Liver (tissue), 9 donors: ENCODE results near the gene CAPN2. TPM values are rescaled to one million over a fixed set of nuclear protein-coding genes. Genes with fewer than 3 reads are reported as not detected.

Experiments
- DNase-seq: peaks from one replicate; pipeline ENCODE4 v3.0.0-alpha.2; 2017; ENCODE audit warnings: low spot score
- H3K27ac ChIP-seq, 2 donors: one replicate each; pipeline ENCODE4 v1.7.0; 2013; ENCODE audit warnings: inconsistent platforms in 2 of 2, low read length in 2 of 2, control low read depth in 1 of 2, low read depth in 1 of 2, mild to moderate bottlenecking in 1 of 2
- H3K27me3 ChIP-seq, 4 donors: one replicate each; pipeline versions ENCODE4 v1.6.1 to v1.7.0; 2013; ENCODE audit warnings: low read length in 3 of 4, inconsistent platforms in 1 of 4, mild to moderate bottlenecking in 1 of 4, moderate library complexity in 1 of 4; ENCODE audit not compliant: control insufficient read depth in 4 of 4, insufficient read depth in 4 of 4
- H3K36me3 ChIP-seq, 4 donors: one replicate each; pipeline versions ENCODE4 v1.6.1 to v1.7.0; 2013; ENCODE audit warnings: low read length in 3 of 4, mild to moderate bottlenecking in 3 of 4, low read depth in 1 of 4, moderate library complexity in 1 of 4; ENCODE audit not compliant: control insufficient read depth in 4 of 4, insufficient read depth in 3 of 4
- H3K4me1 ChIP-seq, 4 donors: one replicate each; pipeline versions ENCODE4 v1.6.1 to v1.7.0; 2013; ENCODE audit warnings: low read length in 3 of 4, mild to moderate bottlenecking in 3 of 4, moderate library complexity in 1 of 4; ENCODE audit not compliant: control insufficient read depth in 4 of 4, insufficient read depth in 4 of 4
- H3K4me3 ChIP-seq, 3 donors: one replicate each; pipeline versions ENCODE4 v1.6.1 to v1.7.0; 2013; ENCODE audit warnings: low read length in 3 of 3, control low read depth in 1 of 3, low read depth in 1 of 3, mild to moderate bottlenecking in 1 of 3
- H3K9ac ChIP-seq, 2 donors: one replicate each; pipeline ENCODE4 v1.7.0; 2013; ENCODE audit warnings: low read length in 2 of 2, mild to moderate bottlenecking in 2 of 2, moderate library complexity in 2 of 2, control low read depth in 1 of 2, low read depth in 1 of 2
- H3K9me3 ChIP-seq, 4 donors: one replicate each; pipeline versions ENCODE4 v1.6.1 to v1.7.0; 2013; ENCODE audit warnings: low read length in 3 of 4; ENCODE audit not compliant: control insufficient read depth in 4 of 4
- ATF3 ChIP-seq: IDR thresholded peaks from 2 replicates; pipeline ENCODE4 v1.6.1; 2016; ENCODE audit warnings: antibody characterized with exemption
- CTCF ChIP-seq: fragments of 150-350 bp; IDR thresholded peaks from 2 replicates; pipeline ENCODE4 v1.5.1; 2017; ENCODE audit warnings: improper control_type of control experiment, low read depth, low read length; ENCODE audit not compliant: missing input control
- FOXA1 ChIP-seq: IDR thresholded peaks from 2 replicates; pipeline ENCODE4 v1.6.1; 2016; ENCODE audit warnings: antibody characterized with exemption
- FOXA2 ChIP-seq: IDR thresholded peaks from 2 replicates; pipeline ENCODE4 v1.6.1; 2016; ENCODE audit warnings: antibody characterized with exemption
- GABPA ChIP-seq, 2 donors: IDR thresholded peaks in 1 of 2; conservative IDR thresholded peaks in 1 of 2; 2 replicates each; pipeline ENCODE4 v1.6.1; 2016; ENCODE audit warnings: antibody characterized with exemption in 2 of 2, mild to moderate bottlenecking in 1 of 2, moderate library complexity in 1 of 2
- HNF4A ChIP-seq, 2 donors: conservative IDR thresholded peaks; 2 replicates each; pipeline ENCODE4 v1.6.1; 2016; ENCODE audit warnings: antibody characterized with exemption in 2 of 2, mild to moderate bottlenecking in 2 of 2
- HNF4G ChIP-seq: IDR thresholded peaks from 2 replicates; pipeline ENCODE4 v1.6.1; 2016; ENCODE audit warnings: antibody characterized with exemption
- JUND ChIP-seq, 2 donors: IDR thresholded peaks; 2 replicates each; pipeline ENCODE4 v1.6.1; 2016; ENCODE audit warnings: antibody characterized with exemption in 2 of 2
- MAX ChIP-seq: IDR thresholded peaks from 2 replicates; pipeline ENCODE4 v1.6.1; 2016; ENCODE audit warnings: antibody characterized with exemption
- RAD21 ChIP-seq, 2 donors: IDR thresholded peaks; 2 replicates each; pipeline ENCODE4 v1.6.1; 2016; ENCODE audit warnings: antibody characterized with exemption in 2 of 2, mild to moderate bottlenecking in 2 of 2
- RXRA ChIP-seq, 2 donors: IDR thresholded peaks; 2 replicates each; pipeline ENCODE4 v1.6.1; 2017 to 2018; ENCODE audit warnings: antibody characterized with exemption in 2 of 2, mild to moderate bottlenecking in 1 of 2
- SP1 ChIP-seq: IDR thresholded peaks from 2 replicates; pipeline ENCODE4 v1.6.1; 2018; ENCODE audit warnings: antibody characterized with exemption, mild to moderate bottlenecking
- TAF1 ChIP-seq: conservative IDR thresholded peaks from 2 replicates; pipeline ENCODE4 v1.6.1; 2016; ENCODE audit warnings: antibody characterized with exemption, mild to moderate bottlenecking
- YY1 ChIP-seq: IDR thresholded peaks from 2 replicates; pipeline ENCODE4 v1.6.1; 2016; ENCODE audit warnings: antibody characterized with exemption, mild to moderate bottlenecking
- ZBTB33 ChIP-seq: IDR thresholded peaks from 2 replicates; pipeline ENCODE4 v1.6.1; 2016; ENCODE audit warnings: antibody characterized with exemption
- WGBS: extraction: QIAGEN DNeasy Blood & Tissue Kit; methylation state at CpG from one replicate; pipeline ENCODE4 v1.1.7; 2013; 5-methylcytosine and 5-hydroxymethylcytosine counted together
- polyA plus RNA-seq, 2 donors: library from polyadenylated mRNA; stranded (reverse) in 1 of 2; unstranded in 1 of 2; fragments of 200-250 nt in 1 of 2; fragments of >200 nt in 1 of 2; fragmentation: Nextera tagmentation in 1 of 2; extraction: Ambion mirVana in 1 of 2; gene quantifications; one replicate each; pipeline versions ENCODE4 v1.2.1 to v1.2.3, GENCODE V29; 2013 to 2015
- total RNA-seq, 2 donors: library from RNA; depleted of rRNA; stranded (reverse); fragments of >200 nt; gene quantifications; one replicate each; pipeline ENCODE4 v1.2.3, GENCODE V29; 2014
- donor health status: healthy.
- donor health status: healthy.
- donor health status: healthy.
- donor health status: healthy.
- donor health status: healthy.

CAPN2 gene
- total and polyA plus RNA-seq, 4 donors: 11.2 to 20.7 (median 15.5) TPM

- Histone ChIP-seq H3K36me3 (no peaks in the 10 kb centered on the region), H3K9ac (no peak overlapping the region), H3K9me3 (no peaks in the 10 kb centered on the region), H3K27me3 (no peaks in the 10 kb centered on the region), H3K4me1 (peaks cover 0 to 2% (median 0%) of the 10 kb centered on the region in 4 donors), H3K4me3 (no peak overlapping the region), H3K27ac (no peak overlapping the region)
- DNase-seq: no peak
- 58% methylated on average over 5 of the region's 5 CpGs for WGBS
- TF ChIP-seq GABPA (IDR thresholded peaks at IDR 0.05 in 1 of 2, conservative IDR thresholded peaks at IDR 0.05 in 1 of 2) (no peak), ATF3 (no peak), CTCF (peak; percentile 37), JUND (IDR thresholded peaks at IDR 0.05) (peak in 1 of 2 donors; percentile 35), FOXA1 (no peak), MAX (no peak), ZBTB33 (no peak), RAD21 (IDR thresholded peaks at IDR 0.05) (peak; percentile 20 to 52), SP1 (peak; percentile 67), RXRA (IDR thresholded peaks at IDR 0.05) (peak; percentile 59 to 62), HNF4A (conservative IDR thresholded peaks at IDR 0.05) (peak; percentile 97 to 99), HNF4G (peak; percentile 93), TAF1 (no peak), YY1 (peak; percentile 41), FOXA2 (peak; percentile 8)
Observed at GRCh38 chr1:223708001-223708359, 4.4 kb upstream of the CAPN2 start.

GRCh38 chr1:223708651-223709268, 3.6 kb upstream of the CAPN2 start:
- no peak overlapping the region for H3K9ac ChIP-seq
- H3K9me3 ChIP-seq: no peaks in the 10 kb centered on the region
- 94% methylated on average over 3 of the region's 3 CpGs for WGBS
- DNase-seq: no peak
- H3K4me1 ChIP-seq: peaks cover 0 to 5% (median 2%) of the 10 kb centered on the region in 4 donors
- no peak overlapping the region for H3K27ac ChIP-seq
- TF ChIP-seq CTCF: no peak
- H3K27me3 ChIP-seq: no peaks in the 10 kb centered on the region
- no peak overlapping the region for H3K4me3 ChIP-seq
- H3K36me3 ChIP-seq: no peaks in the 10 kb centered on the region
